ENCODE data around the gene LMOD2. TPM values are rescaled to one million over a fixed set of nuclear protein-coding genes. Genes with fewer than 3 reads are reported as not detected.
A peak's percentile ranks its signal among the peaks of the same experiment; 100 is the strongest.

LMOD2 gene
- polyA plus RNA-seq, 3 donors, result 0.09 TPM; not detected in 2

GRCh38 chr7:123625254-123625653 is 30.4 kb upstream of the LMOD2 start:
- no peaks in the 10 kb centered on the region for H4K20me1 ChIP-seq (ENCODE audit: insufficient read depth, low read length)
- no peaks in the 10 kb centered on the region for H3K27me3 ChIP-seq (ENCODE audit: control insufficient read depth in 2 of 2, insufficient read depth in 2 of 2, low read length in 2 of 2)
- H3K27ac ChIP-seq (ENCODE audit: low read depth in 1 of 2, low read length in 2 of 2), result no peak overlapping the region
- H3K9ac ChIP-seq (ENCODE audit: insufficient read depth, low read length, poor library complexity, severe bottlenecking), result no peak overlapping the region
- Mint-ChIP-seq H3K36me3 (no peaks in the 10 kb centered on the region), H3K4me3 (no peak overlapping the region), H3K27me3 (ENCODE audit: low read depth in 3 of 3) (peaks cover 0 to 2% (median 2%) of the 10 kb centered on the region in 3 donors), H3K9me3 (peaks cover 0 to 3% (median 0%) of the 10 kb centered on the region in 7 donors), H3K4me1 (no peaks in the 10 kb centered on the region), H3K27ac (peak overlapping the region in 1 of 7 donors; percentile 3)
- H3K4me2 ChIP-seq (replicated peaks; ENCODE audit: extremely low read depth, low read length, poor library complexity, severe bottlenecking), result no peak overlapping the region
- H3K36me3 ChIP-seq (replicated peaks in 1 of 2; ENCODE audit: control insufficient read depth in 1 of 2, insufficient read depth in 2 of 2, low read length in 2 of 2), result no peaks in the 10 kb centered on the region
- no peaks in the 10 kb centered on the region for H3K4me1 ChIP-seq (ENCODE audit: control insufficient read depth in 1 of 2, insufficient read depth in 2 of 2, low read length in 2 of 2)
- no peaks in the 10 kb centered on the region for H3K79me2 ChIP-seq (ENCODE audit: insufficient read depth, low read length)
- H3K9me3 ChIP-seq (replicated peaks in 1 of 2; ENCODE audit: control insufficient read depth in 1 of 2, insufficient read depth in 1 of 2, low read length in 2 of 2), result no peaks in the 10 kb centered on the region
- intact Hi-C loops (cut with micrococcal nuclease), result no loop called here
- DNase-seq, result no peak
- 89% methylated on average over 2 of the region's 2 CpGs for WGBS (ENCODE audit: insufficient coverage)
- TF ChIP-seq CTCF (IDR thresholded peaks at IDR 0.05), result no peak
- H3K4me3 ChIP-seq (replicated peaks in 1 of 3; ENCODE audit: low read depth in 2 of 3, low read length in 3 of 3), result no peak overlapping the region
- no peak overlapping the region for H2AFZ ChIP-seq (ENCODE audit: insufficient read depth, low read depth, low read length, poor library complexity, severe bottlenecking)

DNA sequence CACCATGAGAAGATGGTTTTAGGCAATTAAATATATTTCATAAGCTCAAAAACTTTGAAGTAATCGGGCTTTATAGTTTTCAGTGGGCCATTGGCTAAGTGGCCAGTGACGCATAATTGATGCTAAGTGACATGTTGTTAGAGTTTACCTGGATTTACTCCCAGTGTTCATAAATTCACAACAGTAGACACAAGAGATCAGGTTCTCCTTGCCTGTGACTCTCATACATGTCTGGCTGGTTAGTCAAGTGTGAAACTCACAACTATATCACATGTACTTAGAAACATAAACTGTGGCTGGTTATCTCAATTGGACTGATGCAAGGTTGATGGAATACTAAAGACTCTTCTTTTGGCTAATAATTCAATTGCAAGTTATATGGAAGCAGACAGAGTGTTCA is 27.8 kb upstream of the LMOD2 start:
- Mint-ChIP-seq H3K4me1 (no peaks in the 10 kb centered on the region), H3K9me3 (peaks cover 0 to 3% (median 0%) of the 10 kb centered on the region in 7 donors), H3K27ac (no peak overlapping the region), H3K4me3 (no peak overlapping the region), H3K36me3 (no peaks in the 10 kb centered on the region), H3K27me3 (ENCODE audit: low read depth in 3 of 3) (peaks cover 0 to 4% (median 2%) of the 10 kb centered on the region in 3 donors)
- no peak for TF ChIP-seq CTCF (IDR thresholded peaks at IDR 0.05)
- intact Hi-C loops (cut with micrococcal nuclease), result no loop called here
- WGBS (ENCODE audit: insufficient coverage), result no CpG with 5 or more reads among the region's 2 CpGs
- Histone ChIP-seq H3K36me3 (replicated peaks in 1 of 2; ENCODE audit: control insufficient read depth in 1 of 2, insufficient read depth in 2 of 2, low read length in 2 of 2) (no peaks in the 10 kb centered on the region), H2AFZ (ENCODE audit: insufficient read depth, low read depth, low read length, poor library complexity, severe bottlenecking) (no peak overlapping the region), H3K4me2 (replicated peaks; ENCODE audit: extremely low read depth, low read length, poor library complexity, severe bottlenecking) (no peak overlapping the region), H3K27ac (ENCODE audit: low read depth in 1 of 2, low read length in 2 of 2) (no peak overlapping the region), H3K9ac (ENCODE audit: insufficient read depth, low read length, poor library complexity, severe bottlenecking) (no peak overlapping the region), H3K4me1 (ENCODE audit: control insufficient read depth in 1 of 2, insufficient read depth in 2 of 2, low read length in 2 of 2) (no peaks in the 10 kb centered on the region), H4K20me1 (ENCODE audit: insufficient read depth, low read length) (no peaks in the 10 kb centered on the region), H3K27me3 (ENCODE audit: control insufficient read depth in 2 of 2, insufficient read depth in 2 of 2, low read length in 2 of 2) (no peaks in the 10 kb centered on the region), H3K9me3 (replicated peaks in 1 of 2; ENCODE audit: control insufficient read depth in 1 of 2, insufficient read depth in 1 of 2, low read length in 2 of 2) (no peaks in the 10 kb centered on the region), H3K79me2 (ENCODE audit: insufficient read depth, low read length) (no peaks in the 10 kb centered on the region), H3K4me3 (replicated peaks in 1 of 3; ENCODE audit: low read depth in 2 of 3, low read length in 3 of 3) (no peak overlapping the region)
- DNase-seq, result no peak
